ENCODE results near the gene TSPAN5. TPM values are rescaled to one million over a fixed set of nuclear protein-coding genes. Genes with fewer than 3 reads are reported as not detected.

The TSPAN5 gene
- total RNA-seq, 3 donors from 2014 or later = 1.9 to 17.7 (median 12.8) TPM

GRCh38 chr4:98680806-98681205 lies 22.4 kb upstream of the TSPAN5 start:
- H3K27ac ChIP-seq = no peak overlapping the region
- no peaks in the 10 kb centered on the region for H3K4me1 ChIP-seq
- H3K9me3 ChIP-seq = no peaks in the 10 kb centered on the region
- intact Hi-C loops (cut with DNase I; ENCODE audit: low total_unique reads) = no loop called here
- TF ChIP-seq POLR2A (IDR thresholded peaks at IDR 0.05) (no peak), CTCF (IDR thresholded peaks at IDR 0.05) (no peak), POLR2AphosphoS5 (IDR thresholded peaks at IDR 0.05) (no peak)
- H3K27me3 ChIP-seq = no peaks in the 10 kb centered on the region
- H3K36me3 ChIP-seq = no peaks in the 10 kb centered on the region
- DNase-seq (ENCODE audit: low spot score in 2 of 2) = no peak
- no peak overlapping the region for H3K4me3 ChIP-seq

- Histone ChIP-seq H3K4me3 (no peak overlapping the region), H3K27me3 (no peaks in the 10 kb centered on the region), H3K36me3 (no peaks in the 10 kb centered on the region), H3K27ac (no peak overlapping the region), H3K9me3 (no peaks in the 10 kb centered on the region), H3K4me1 (no peaks in the 10 kb centered on the region)
- TF ChIP-seq POLR2A (IDR thresholded peaks at IDR 0.05) = no peak
- no peak for TF ChIP-seq CTCF (IDR thresholded peaks at IDR 0.05)
- TF ChIP-seq POLR2AphosphoS5 (IDR thresholded peaks at IDR 0.05) = no peak
- no peak for DNase-seq (ENCODE audit: low spot score in 2 of 2)
- intact Hi-C loops (cut with DNase I; ENCODE audit: low total_unique reads) = no loop called here
Observed at GRCh38 chr4:98679738-98680137, 21.3 kb upstream of the TSPAN5 start.

GRCh38 chr4:98677799-98678198 lies 19.4 kb upstream of the TSPAN5 start:
- H3K27me3 ChIP-seq = no peaks in the 10 kb centered on the region
- H3K36me3 ChIP-seq = no peaks in the 10 kb centered on the region
- H3K4me3 ChIP-seq = no peak overlapping the region
- intact Hi-C loops (cut with DNase I; ENCODE audit: low total_unique reads) = no loop called here
- no peak overlapping the region for H3K27ac ChIP-seq
- H3K9me3 ChIP-seq = no peaks in the 10 kb centered on the region
- no peak for DNase-seq (ENCODE audit: low spot score in 2 of 2)
- no peaks in the 10 kb centered on the region for H3K4me1 ChIP-seq
- TF ChIP-seq POLR2A (IDR thresholded peaks at IDR 0.05) (no peak), POLR2AphosphoS5 (IDR thresholded peaks at IDR 0.05) (no peak), CTCF (IDR thresholded peaks at IDR 0.05) (no peak)

GRCh38 chr4:98674404-98675173 lies 16.2 kb upstream of the TSPAN5 start:
- H3K4me1 ChIP-seq = no peaks in the 10 kb centered on the region
- H3K27ac ChIP-seq = no peak overlapping the region
- TF ChIP-seq POLR2AphosphoS5 (IDR thresholded peaks at IDR 0.05) (no peak), CTCF (IDR thresholded peaks at IDR 0.05) (no peak)
- no peaks in the 10 kb centered on the region for H3K9me3 ChIP-seq
- H3K36me3 ChIP-seq = no peaks in the 10 kb centered on the region
- no peak overlapping the region for H3K4me3 ChIP-seq
- no peak for DNase-seq (ENCODE audit: low spot score in 2 of 2)
- no peaks in the 10 kb centered on the region for H3K27me3 ChIP-seq
- intact Hi-C loops (cut with DNase I; ENCODE audit: low total_unique reads) = no loop called here

- no peak for DNase-seq (ENCODE audit: low spot score in 2 of 2)
- Histone ChIP-seq H3K4me1 (no peaks in the 10 kb centered on the region), H3K9me3 (no peaks in the 10 kb centered on the region), H3K27ac (no peak overlapping the region), H3K36me3 (no peaks in the 10 kb centered on the region), H3K4me3 (no peak overlapping the region), H3K27me3 (no peaks in the 10 kb centered on the region)
- no peak for TF ChIP-seq POLR2AphosphoS5 (IDR thresholded peaks at IDR 0.05)
- TF ChIP-seq CTCF (IDR thresholded peaks at IDR 0.05) = no peak
- TF ChIP-seq POLR2A (IDR thresholded peaks at IDR 0.05) = no peak
- intact Hi-C loops (cut with DNase I; ENCODE audit: low total_unique reads) = no loop called here
Observed at GRCh38 chr4:98673978-98674377, 15.6 kb upstream of the TSPAN5 start.

Data from breast epithelium (tissue), 4 donors.